CD4-positive, alpha-beta T cell treated with Interleukin-17A for 1 hour (primary cell): ENCODE data around the gene SLC12A2.

Source experiments
- DNase-seq: peaks from one replicate; pipeline ENCODE4 v3.0.0-alpha.2; 2020

The SLC12A2 gene

GRCh38 chr5:128083033-128083810 is at the start of gene SLC12A2:
Gene SLC12A2, plus strand, starts transcription at chr5:128083766. Its CDS starts 189 bp downstream, at chr5:128083955.
- peak; percentile 93 for DNase-seq

- DNase-seq, result no peak
Measured at GRCh38 chr5:128035689-128036088, 47.9 kb upstream of the SLC12A2 start.

GRCh38 chr5:128036950-128037349 is 46.6 kb upstream of the SLC12A2 start:
- no peak for DNase-seq

DNA sequence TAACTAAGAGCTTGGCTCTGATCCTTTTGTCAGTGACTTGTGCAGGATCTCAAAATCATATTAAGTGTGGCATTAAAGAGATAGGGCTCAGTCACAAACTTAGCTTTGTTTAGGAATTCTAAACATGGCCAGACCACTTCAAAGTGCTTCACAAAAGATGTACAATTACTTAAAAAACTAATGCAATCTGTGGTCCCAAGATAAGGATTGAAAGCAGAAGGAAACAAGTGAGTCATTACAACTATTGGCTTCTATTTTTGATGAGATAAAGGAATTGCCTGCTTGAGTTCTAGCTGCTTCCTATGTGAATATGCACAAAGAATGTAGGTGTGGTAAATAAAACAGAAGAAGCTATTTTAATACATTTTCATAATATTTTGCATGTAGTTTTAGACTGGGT is 44.9 kb upstream of the SLC12A2 start:
- no peak for DNase-seq

DNA sequence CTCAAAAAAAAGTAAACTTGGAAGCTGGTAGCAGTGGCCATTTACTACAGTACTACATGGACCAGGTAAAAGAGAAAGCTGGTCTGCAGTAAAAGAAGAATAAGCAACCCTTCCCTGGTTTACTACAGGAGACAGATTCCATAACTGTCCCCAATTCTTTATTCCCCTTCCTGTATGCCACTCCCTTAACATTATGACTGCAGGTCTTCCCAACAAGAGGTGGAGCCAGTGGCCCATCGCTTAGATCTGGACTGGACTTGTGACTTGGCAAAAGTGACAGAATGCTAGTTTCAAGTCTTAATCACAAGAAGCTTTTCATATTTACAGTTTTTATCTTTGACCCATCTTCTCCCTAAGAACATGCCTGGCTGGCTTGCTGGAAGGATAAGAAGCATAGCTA is 42.6 kb upstream of the SLC12A2 start:
- DNase-seq, result no peak

DNA sequence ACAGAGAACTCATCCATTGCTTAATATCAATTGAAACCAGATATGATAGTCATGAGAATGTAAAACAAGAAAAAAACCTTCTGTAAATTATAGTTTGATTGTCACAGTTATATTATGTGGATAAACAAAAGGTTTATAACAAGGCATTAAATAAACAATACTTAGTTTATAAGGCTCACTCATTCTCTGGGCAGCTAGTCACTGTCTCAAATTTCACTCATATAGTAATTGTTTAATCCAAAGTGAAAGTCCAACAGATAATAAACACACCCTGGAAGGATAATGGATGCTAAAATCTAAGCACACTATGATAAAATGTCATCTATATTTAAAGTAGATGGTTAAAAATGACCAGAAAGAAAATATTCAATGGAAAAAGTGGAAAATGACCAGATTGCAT is 30.8 kb upstream of the SLC12A2 start:
- DNase-seq, result no peak

GRCh38 chr5:128053291-128053954 is 30.1 kb upstream of the SLC12A2 start:
- DNase-seq, result no peak

DNA sequence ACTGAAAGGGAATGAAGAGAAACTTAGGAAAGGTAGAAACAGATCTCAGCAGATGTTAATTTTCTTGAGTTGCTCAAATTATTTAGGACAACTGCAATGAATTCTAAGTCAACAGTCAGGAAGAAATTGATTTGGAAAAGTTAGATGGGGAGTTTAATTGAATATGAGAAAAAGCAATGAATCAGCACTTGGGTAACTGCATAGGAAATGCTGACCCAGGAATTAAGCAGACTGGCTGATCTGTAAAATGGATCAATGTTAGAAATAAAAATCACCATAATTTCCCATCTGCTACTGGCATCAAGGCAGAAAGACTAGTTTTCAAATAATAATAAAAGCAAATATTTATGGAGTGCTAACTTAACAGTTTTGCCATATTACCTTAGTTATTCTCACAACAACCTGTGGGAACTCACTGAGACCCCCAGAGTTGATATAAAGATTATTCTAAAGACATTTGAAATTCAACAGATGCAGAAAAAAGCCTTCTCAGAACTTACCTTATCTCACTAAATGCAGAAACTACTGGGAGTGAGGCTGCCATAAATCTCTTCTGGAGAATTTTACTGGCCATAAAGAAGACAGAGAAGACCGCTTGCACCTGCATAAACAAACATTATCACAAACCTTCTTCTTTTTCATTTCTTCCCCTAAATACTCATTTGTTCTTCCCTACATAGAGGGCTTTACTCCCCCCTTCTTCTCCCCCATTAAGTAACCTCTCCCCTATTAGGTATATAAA is 22.8 kb upstream of the SLC12A2 start:
- no peak for DNase-seq

DNA sequence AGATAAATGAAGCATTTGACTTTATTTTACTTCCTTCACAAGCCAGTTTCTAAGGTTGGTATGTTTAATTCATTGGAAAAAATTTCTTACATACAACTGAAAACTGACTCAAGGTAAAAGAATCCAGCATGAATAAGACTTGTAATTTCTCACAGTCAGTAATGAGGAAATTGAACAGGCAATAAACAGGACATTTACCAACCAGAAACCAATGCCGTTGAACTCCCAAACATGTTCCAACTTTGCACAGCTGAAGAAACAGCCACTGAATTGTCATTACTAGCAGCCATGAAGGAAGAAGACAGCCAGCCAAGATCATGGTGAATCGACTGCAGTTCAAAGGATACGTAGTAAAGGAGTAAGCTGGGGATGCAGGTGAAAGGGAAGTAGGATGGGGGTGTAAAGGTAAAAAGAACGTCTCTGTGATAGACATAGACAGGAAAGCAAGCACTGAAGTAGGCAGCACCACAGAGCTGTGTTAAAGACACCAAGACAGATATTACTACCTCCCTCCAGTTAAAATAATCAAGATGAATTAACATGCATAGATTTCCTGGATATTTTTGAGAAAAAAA is 21.3 kb upstream of the SLC12A2 start:
- DNase-seq, result no peak

GRCh38 chr5:128074171-128074570 is 9.4 kb upstream of the SLC12A2 start:
- no peak for DNase-seq

GRCh38 chr5:128074953-128075352 is 8.6 kb upstream of the SLC12A2 start:
- DNase-seq, result no peak

DNA sequence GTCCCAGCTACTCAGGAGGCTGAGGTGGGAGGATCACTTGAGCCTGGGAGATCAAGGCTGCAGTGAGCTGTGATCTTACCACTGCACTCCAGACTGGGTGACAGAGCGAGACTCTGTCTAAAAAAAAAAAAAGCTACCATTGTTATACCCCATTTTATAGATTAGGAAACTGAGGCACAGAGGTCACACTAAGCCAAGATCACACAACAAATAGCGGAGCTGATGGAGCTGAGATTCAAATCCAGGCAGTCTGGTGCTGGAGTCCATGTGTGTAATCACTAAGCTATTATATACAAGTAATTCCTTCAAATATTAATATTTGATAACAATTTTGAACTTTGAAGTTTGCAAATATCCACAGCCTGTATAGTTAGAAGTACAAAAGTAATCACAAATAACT is 6.0 kb upstream of the SLC12A2 start:
- no peak for DNase-seq

DNA sequence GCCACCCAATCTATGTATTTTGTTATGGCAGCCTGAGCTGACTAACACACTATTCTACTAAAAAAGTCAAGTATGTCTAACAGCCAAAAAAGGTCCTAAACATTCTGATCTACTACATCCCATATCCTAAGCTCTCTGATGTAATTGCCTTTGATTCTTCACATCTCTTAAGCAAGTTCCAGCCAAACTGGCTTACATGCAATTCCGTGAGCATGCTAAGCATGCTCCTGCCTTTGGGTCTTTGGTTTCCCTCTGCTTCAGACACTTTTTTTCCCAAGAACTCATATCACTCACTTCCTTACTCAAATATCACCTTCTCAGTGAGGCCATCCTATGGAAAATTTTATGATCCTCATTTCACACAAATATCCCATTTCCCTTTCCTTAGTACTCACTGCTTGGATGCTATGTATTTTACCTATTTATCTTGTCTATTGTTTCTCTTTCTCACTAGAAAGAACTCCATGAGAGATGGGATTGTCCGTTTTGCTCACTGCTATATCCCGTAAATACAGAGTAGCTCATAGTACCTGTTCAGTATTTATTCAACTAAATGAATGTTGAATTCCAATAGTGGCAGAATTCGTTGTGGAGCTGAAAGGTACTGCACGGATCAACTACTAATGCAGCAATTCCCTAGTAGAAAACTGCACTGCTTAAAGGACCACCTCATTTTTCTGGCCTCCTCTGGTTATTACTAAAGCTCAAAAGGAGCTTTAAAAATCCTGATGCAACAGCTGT is 2.3 kb upstream of the SLC12A2 start:
- no peak for DNase-seq

DNA sequence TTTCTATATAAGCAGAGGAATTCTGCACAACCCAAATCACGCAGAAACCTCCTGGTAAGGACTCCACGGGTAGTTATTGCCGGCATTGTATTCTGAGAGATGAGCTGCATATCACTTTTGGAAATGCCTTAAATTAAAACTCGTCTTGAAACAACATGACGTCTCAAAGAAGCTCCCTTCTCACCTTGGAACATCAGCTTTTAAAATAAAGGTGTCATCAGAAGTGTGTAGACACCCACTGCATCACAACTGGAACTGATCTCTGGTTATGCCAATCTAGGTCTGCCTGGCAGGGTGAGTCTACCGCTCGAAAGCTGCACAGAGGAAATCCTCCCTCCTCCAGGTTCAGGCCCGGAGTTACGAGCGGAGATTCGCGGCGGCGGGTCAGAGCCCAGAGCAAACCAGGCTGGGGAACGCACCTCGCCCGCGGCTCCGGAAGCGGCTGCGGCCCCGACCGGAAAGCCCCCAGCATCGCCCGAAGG is 974 bp upstream of the SLC12A2 start:
- DNase-seq, result no peak

- DNase-seq, result no peak
Measured at GRCh38 chr5:128083811-128084227, 253 bp downstream of the SLC12A2 start.

GRCh38 chr5:128084228-128085167 is 932 bp downstream of the SLC12A2 start:
- DNase-seq, result peak; percentile 40

GRCh38 chr5:128085413-128085812 is 1.8 kb downstream of the SLC12A2 start:
- DNase-seq, result no peak

- DNase-seq, result no peak
Measured at GRCh38 chr5:128091579-128091978, 8.0 kb downstream of the SLC12A2 start.

GRCh38 chr5:128092144-128092543 is 8.6 kb downstream of the SLC12A2 start:
- no peak for DNase-seq

GRCh38 chr5:128093368-128093767 is 9.8 kb downstream of the SLC12A2 start:
- DNase-seq, result no peak

GRCh38 chr5:128097224-128097623 is 13.7 kb downstream of the SLC12A2 start:
- no peak for DNase-seq
